Measurements from ENCODE around the gene HEATR1.

- no peak for TF ChIP-seq CTCF (IDR thresholded peaks at IDR 0.05)
- no peak for TF ChIP-seq POLR2A (IDR thresholded peaks at IDR 0.05)
These were observed 74.0 kb downstream of the HEATR1 start for GRCh38 chr1:236530286-236530685.
